Measurements from ENCODE around the gene KIF19.

KIF19 gene

GRCh38 chr17:74342224-74342623, 16.2 kb downstream of the KIF19 start:
- DNase-seq = no peak

DNA sequence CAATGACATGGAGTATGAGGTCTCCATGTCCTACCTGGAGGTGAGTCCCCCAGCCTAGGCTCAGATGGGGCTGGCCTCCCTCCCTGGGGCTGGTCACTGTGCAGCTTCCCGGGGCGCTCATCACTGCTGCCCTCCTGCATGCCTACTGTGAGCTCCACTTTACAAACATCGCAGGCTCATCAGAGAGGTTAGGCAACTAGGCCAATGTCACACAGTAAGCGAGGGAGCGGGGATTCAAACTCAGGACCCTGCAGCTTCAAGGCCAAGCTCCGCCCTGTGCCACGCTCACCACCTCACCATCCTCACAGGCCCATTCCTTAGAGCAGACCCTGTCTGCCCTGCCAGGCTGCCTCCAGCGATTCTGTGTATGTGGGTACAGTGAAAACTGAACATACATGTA, 17.1 kb downstream of the KIF19 start:
- no peak for DNase-seq

DNA sequence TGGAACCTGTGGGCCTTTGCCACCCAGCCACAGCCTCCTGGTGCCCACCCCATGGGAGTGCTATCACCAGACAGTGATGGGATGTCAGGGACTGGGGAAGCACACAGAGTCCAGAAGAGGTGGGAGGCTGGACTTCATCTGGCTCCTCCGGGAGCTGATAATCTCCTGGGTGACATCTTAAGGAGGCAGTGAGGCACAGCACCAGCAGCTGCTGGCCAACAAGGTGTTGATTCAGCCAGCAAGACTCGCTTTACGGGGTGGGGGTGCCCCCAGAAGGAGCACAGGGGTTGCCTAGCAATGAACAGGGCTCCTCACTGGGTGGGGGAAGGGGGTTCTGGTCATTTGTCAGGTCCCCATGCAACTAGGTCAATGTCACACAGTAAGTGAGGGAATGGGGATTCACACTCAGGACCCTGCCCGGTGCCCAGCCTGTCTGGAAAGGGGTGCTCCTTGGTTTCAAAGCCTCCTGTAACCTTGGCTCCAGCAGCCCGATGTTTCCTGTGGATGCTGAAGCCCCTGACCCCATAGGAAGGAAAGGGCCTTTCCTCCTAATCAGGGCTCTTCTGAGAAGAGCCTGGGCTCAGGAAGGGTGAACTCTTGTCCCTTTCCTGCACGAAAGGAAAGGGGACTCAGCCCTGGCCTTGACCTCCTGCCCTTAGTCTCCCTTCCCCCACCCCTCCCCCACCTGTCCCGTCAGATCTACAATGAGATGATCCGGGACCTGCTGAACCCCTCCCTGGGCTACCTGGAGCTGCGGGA, 17.7 kb downstream of the KIF19 start:
- no peak for DNase-seq

- DNase-seq = no peak
Observed at GRCh38 chr17:74344658-74345057, 18.6 kb downstream of the KIF19 start.

DNA sequence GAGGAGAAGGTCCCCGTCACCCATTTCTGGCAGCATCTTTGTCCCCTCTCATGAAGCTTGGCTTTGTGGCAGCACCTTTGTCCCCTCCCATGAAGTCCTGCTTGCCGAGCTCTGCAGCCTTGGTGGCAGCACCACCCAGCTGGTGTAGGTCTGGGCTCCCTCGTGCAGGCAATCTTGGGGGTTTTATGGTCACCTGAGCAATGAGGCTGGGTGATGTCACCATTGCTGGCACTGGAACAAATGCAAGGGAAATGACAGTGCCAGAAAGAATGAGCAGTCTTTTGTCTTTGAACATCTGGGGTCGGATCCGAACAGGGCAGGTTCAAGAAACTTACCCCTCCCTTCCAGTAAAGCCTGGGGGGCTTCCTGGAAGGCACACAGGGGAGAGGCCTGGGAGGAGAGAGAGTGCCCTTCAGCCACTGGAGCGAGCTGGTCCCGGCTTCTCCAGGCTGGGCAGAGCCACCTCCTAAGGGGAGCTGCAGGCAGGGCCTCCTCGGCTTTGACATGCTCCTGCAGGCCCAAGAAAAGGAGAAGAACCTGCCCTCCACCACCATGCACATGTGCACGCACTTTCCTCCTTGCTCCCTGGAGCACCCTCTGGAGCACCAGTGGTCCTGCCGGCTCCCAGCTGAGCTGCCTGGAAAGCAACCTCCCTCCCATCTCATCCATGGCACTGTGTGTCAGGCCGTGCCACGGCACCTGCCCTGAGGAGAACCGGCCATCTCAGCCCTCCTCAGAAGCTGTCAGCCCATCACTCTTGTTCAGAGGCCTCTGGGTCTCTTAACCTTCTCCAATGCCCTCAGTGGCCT, 19.6 kb downstream of the KIF19 start:
- no peak for DNase-seq

- no peak for DNase-seq
Observed at GRCh38 chr17:74347646-74348045, 21.6 kb downstream of the KIF19 start.

- no peak for DNase-seq
Observed at GRCh38 chr17:74349120-74349519, 23.1 kb downstream of the KIF19 start.

GRCh38 chr17:74350486-74350885, 24.5 kb downstream of the KIF19 start:
- DNase-seq = no peak

DNA sequence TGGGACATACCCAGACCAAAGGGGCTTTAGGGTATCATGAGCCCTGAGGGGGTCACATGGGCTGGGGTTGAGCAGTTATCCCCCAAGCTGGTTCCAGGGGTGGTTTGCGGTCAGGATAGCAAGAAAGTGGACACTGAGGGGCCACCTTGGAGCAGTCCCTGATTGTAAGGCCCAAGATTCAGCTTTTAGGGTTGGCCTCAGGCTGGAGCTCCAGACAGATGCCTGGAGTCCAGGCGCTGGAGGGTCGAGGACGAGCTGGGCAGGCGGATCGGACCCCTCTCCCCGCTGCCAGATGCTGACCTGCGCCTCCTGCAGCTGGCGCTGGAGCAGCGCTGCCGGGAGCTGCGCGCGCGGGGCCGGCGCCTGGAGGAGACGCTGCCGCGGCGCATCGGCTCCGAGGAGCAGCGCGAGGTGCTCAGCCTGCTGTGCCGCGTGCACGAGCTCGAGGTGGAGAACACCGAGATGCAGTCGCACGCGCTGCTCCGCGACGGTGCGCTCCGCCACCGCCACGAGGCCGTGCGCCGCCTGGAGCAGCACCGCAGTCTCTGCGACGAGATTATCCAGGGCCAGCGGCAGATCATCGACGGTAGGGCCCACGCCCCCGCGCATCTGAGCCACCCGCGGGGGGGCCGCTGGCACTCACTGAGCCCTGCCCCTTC, 25.7 kb downstream of the KIF19 start:
- DNase-seq = no peak

GRCh38 chr17:74353446-74354060, 27.5 kb downstream of the KIF19 start:
- no peak for DNase-seq

DNA sequence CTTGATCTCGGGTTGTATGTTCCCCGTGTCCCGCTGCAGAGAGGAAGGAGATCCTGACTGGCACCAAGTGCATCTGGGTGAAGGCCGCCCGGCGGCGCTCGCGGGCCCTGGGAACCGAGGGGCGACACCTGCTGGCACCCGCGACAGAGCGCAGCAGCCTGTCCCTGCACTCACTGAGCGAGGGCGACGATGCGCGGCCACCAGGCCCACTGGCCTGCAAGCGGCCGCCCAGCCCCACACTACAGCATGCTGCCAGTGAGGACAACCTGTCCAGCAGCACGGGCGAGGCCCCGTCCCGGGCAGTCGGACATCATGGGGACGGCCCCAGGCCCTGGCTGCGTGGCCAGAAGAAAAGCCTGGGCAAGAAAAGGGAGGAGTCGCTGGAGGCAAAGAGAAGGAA, 28.1 kb downstream of the KIF19 start:
- no peak for DNase-seq

DNA sequence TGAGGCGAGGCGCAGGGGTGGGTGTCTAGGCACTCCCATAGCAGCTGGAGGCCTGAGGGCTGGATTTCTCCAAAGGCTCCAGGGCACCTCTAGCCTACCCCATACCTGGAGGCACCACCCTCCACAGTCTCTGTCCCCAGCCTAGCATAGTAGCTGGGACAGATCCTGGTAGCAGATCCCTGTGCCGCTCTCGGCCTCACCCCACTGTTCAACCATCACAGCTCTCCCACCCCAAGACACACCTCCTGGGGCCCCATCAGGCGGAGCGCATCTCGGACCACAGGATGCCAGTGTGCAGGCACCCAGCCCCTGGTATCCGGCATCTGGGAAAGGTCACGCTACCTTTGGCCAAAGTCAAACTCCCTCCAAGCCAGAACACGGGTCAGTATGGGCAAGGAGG, 28.5 kb downstream of the KIF19 start:
- no peak for DNase-seq

DNA sequence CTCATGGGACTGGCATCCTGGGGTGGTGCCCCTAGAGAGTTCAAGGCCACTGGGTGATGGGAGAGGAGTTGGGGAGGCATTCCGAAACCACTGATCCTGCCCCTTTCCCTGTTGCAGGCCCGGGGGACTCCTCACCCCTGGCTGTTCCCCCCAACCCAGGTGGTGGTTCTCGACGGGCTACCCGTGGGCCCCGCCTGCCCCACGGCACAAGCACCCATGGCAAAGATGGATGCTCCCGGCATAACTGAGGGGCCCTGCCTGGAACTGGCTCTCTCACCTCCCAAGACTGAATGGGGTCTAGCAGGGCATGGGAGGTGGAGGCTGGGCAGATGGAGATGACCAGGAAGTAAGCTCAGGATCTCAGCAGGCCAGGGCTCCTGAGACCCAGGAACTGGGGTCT, 29.0 kb downstream of the KIF19 start:
- no peak for DNase-seq

DNA sequence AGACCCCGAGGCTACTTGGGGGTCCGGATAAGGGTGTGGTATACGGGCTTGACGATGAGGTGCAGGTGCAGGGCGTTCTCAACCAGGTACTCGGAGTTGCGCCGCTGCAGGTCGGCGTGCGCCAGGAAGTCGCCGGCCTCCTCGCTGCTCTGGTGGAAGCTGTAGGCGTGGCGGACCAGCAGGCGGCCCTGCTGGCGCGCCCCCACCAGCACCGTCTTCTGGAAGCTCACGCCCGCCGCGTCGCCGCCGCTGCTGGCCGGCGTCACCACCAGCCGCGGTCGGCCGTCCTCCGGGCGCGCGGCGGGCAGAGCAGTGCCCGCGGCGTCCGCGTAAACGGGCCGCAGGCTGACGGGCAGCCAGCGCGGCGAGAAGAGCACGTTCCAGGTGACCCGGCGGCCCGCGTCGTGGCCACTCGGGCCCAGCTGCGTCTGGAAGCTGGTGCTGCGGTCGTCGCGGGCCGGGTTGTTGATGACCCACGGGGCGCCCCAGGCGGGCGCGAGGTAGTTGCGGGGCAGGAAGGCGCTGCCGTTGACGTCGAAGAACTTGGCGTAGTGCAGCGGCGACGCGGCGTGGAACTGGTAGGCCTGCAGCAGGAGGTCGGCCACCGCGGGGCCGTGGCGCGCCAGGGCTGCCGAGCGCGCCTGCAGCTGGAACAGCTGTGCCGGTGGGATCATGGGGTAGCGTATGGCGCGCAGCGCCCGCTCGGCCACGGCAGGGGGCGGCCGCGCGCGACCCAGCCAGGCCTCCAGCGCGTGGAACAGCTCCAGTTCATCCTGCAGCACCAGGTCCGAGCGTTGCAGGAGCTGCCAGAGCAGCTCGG, 30.8 kb downstream of the KIF19 start:
- no peak for DNase-seq

DNA sequence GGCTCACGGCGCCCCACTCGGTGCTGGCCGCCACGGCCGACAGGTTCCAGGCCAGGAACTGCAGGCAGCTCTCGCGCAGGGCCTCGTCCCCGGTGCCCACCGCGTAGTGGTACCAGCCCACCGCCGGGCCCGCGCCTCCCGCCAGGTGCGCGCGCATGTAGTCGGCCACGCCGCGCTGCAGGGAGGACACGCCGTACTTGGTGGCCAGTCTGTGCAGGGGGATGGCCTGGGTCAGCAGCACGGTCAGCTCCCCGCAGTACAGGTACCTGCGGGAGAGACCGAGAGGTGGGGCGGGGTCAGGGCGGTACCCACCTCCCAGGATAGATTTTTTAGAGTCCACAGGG, 31.4 kb downstream of the KIF19 start:
- no peak for DNase-seq

DNA sequence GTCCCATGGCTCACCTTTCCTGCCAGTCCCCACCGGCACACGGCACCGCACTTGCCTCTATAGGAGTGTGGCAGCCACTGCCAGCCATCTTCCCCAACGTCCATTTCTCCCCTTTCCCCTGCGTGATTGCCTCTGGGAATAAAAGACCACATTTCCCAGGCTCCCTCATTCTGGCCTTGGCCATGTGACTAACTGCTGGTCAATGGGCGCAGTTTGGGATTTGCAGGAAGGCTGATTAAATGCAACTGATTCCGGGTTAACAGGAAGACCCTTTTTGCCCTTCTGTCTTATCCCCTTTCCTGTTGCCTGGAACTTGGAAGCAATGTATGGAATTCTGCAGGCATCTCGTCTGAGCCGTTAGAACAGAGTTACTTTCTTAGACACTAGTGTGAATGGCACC, 32.7 kb downstream of the KIF19 start:
- no peak for DNase-seq

DNA sequence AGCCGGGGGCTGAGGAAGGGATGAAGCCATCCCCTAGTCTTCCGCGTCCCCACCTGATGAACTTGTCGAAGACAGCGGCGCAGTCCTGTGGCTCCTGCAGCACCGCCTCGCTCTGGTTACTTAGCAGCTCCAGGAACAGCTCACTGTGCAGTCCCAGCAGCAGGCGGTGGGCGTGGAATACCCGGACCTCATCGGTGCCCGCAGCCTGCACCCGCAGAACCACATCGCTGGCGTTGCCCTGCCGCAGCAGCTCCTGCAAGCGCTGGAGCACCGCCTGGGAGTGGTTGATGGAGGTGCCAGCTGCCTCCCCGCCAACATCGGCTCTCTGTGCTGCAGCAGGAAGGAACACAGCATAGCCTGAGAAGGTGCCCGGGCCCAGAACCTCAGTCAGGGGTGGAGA, 33.9 kb downstream of the KIF19 start:
- DNase-seq = no peak

- no peak for DNase-seq
Observed at GRCh38 chr17:74360899-74361229, 34.8 kb downstream of the KIF19 start.

GRCh38 chr17:74361230-74362068, 35.4 kb downstream of the KIF19 start, which contains the start of gene BTBD17:
BTBD17 (minus strand) TSS chr17:74361868; CDS start chr17:74361819, 49 bp downstream.
- no peak for DNase-seq

GRCh38 chr17:74362069-74362405, 36.0 kb downstream of the KIF19 start:
- DNase-seq = no peak

GRCh38 chr17:74362810-74363498, 36.9 kb downstream of the KIF19 start:
- DNase-seq = no peak

Data from GF-D8 (cell line).